Cardiac muscle cell (in vitro differentiated cells and primary cell): ENCODE data around the gene PHF2. TPM values are rescaled to one million over a fixed set of nuclear protein-coding genes. Genes with fewer than 3 reads are reported as not detected.

Experiments used
- DNase-seq, 2 donors: peaks; one replicate each; pipeline versions ENCODE4 v3.0.0 to v3.0.0-alpha.2; 2010 to 2017; ENCODE audit warnings: low read depth in 1 of 2, low spot score in 1 of 2
- H3K27ac ChIP-seq: fragments of 200-600 bp; sonication (generic); 2 replicates; pipeline ENCODE4 v1.5.1; 2016
- H3K27me3 ChIP-seq: fragments of 200-600 bp; sonication (generic); 2 replicates; pipeline ENCODE4 v1.6.0; 2016; ENCODE audit warnings: control low read depth
- H3K36me3 ChIP-seq: fragments of 200-600 bp; sonication (generic); 2 replicates; pipeline ENCODE4 v1.5.1; 2016; ENCODE audit warnings: control low read depth
- H3K4me1 ChIP-seq: fragments of 200-600 bp; sonication (generic); 2 replicates; pipeline ENCODE4 v1.8.1; 2017; ENCODE audit warnings: low read depth, mild to moderate bottlenecking, mixed run types
- H3K4me3 ChIP-seq: fragments of 200-600 bp; sonication (generic); 2 replicates; pipeline ENCODE4 v1.5.1; 2016; ENCODE audit warnings: mild to moderate bottlenecking
- H3K9me3 ChIP-seq: fragments of 200-600 bp; sonication (generic); 2 replicates; pipeline ENCODE4 v1.5.1; 2017; ENCODE audit warnings: low read depth, mild to moderate bottlenecking, control low read depth
- CTCF ChIP-seq: IDR thresholded peaks from 2 replicates; pipeline ENCODE4 v1.5.1; 2012; ENCODE audit warnings: low read depth, mild to moderate bottlenecking, low read length
- polyA plus RNA-seq: library from polyadenylated mRNA; unstranded; fragments of >200 nt; fragmentation: Nextera tagmentation; extraction: Ambion mirVana; gene quantifications from 2 replicates; pipeline ENCODE4 v1.2.1, GENCODE V29; 2016
- total RNA-seq: library from RNA; depleted of rRNA; stranded (reverse); fragments of >200 nt; gene quantifications from 2 replicates; pipeline ENCODE4 v1.2.3, GENCODE V29; 2016

PHF2 gene
- total and polyA plus RNA-seq, 2 experiments from 2014 or later: 14.1 to 33.7 TPM

DNA sequence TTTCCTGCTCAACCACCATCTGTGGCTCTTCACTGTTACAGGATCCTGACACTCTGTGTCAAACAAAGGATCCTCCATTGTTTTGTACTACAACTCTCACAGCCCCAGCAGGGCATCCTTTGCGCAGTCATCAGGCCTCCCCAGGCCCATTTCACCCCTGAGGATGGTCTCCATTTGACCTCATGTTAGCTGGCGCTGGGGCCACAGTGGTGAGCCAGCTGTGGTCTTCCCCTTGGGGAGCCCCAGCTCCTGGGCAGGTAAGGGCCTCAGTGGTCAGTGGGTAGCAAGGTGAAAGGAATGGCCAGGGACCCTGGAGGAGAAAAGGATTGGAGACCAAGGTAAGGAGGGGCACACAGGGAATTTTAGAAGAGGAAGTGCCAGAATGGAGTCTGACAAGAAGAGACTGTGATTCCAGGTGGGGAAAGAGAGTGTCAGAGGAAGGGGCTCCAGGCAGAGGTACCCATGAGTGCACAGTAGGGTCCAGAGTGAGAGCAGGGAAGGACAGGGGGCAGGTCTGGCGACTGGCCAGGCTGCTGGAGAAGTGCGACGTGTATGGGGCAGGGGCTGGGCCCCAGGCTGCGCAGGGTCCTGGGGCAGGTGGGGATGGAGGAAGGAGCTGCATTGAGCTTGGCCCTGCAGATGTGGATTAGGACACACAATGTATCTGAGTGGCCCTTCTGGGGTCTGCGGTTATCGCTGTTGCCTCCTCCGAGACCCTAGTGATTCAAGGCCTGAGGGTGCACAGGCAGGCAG lies 109.9 kb downstream of the PHF2 start:
- Histone ChIP-seq H3K4me3 (no peak overlapping the region), H3K27me3 (no peaks in the 10 kb centered on the region), H3K4me1 (no peaks in the 10 kb centered on the region), H3K27ac (no peak overlapping the region), H3K36me3 (no peaks in the 10 kb centered on the region), H3K9me3 (no peaks in the 10 kb centered on the region)
- no peak for DNase-seq
- TF ChIP-seq CTCF: no peak

GRCh38 chr9:93686880-93687236 lies 110.5 kb downstream of the PHF2 start:
- Histone ChIP-seq H3K27ac (no peak overlapping the region), H3K4me1 (no peaks in the 10 kb centered on the region), H3K27me3 (no peaks in the 10 kb centered on the region), H3K4me3 (no peak overlapping the region), H3K9me3 (no peaks in the 10 kb centered on the region), H3K36me3 (no peaks in the 10 kb centered on the region)
- no peak for DNase-seq
- TF ChIP-seq CTCF: no peak

DNA sequence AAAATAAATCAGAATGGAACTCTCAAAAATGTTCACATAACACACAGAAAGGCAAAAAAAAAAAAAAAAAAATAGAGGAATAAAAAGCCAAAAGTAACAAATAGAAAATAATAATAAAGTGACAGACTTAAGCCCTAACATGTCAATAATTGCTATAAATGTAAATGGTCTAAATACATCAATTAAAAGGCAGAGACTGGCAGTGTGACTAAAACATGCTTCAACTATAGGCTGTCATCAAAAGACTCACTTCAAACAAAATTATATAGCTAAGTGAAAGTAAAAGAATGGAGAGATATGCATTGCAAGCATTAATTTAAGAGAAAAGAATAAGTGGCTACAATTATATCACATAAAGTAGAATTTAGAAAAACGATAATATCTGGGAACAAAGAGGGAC lies 114.2 kb downstream of the PHF2 start:
- no peak overlapping the region for H3K27ac ChIP-seq
- no peak overlapping the region for H3K4me3 ChIP-seq
- TF ChIP-seq CTCF: no peak
- no peaks in the 10 kb centered on the region for H3K36me3 ChIP-seq
- no peaks in the 10 kb centered on the region for H3K9me3 ChIP-seq
- no peak for DNase-seq
- H3K4me1 ChIP-seq: no peaks in the 10 kb centered on the region
- H3K27me3 ChIP-seq: no peaks in the 10 kb centered on the region

- no peaks in the 10 kb centered on the region for H3K27me3 ChIP-seq
- no peak for DNase-seq
- H3K9me3 ChIP-seq: no peaks in the 10 kb centered on the region
- H3K36me3 ChIP-seq: no peaks in the 10 kb centered on the region
- no peak overlapping the region for H3K4me3 ChIP-seq
- H3K27ac ChIP-seq: no peak overlapping the region
- H3K4me1 ChIP-seq: no peaks in the 10 kb centered on the region
- no peak for TF ChIP-seq CTCF
Observed at GRCh38 chr9:93693129-93693528, 116.7 kb downstream of the PHF2 start.

- Histone ChIP-seq H3K36me3 (no peaks in the 10 kb centered on the region), H3K27ac (no peak overlapping the region), H3K9me3 (no peaks in the 10 kb centered on the region), H3K4me3 (no peak overlapping the region), H3K4me1 (no peaks in the 10 kb centered on the region), H3K27me3 (no peaks in the 10 kb centered on the region)
- no peak for TF ChIP-seq CTCF
- no peak for DNase-seq
Observed at GRCh38 chr9:93697352-93698139, 121.2 kb downstream of the PHF2 start.
